ENCODE measurements around the gene DEPDC1B.
"Not testable (repeated sequence)": the region's sequence is repeated elsewhere in the genome, so short reads cannot be mapped to it uniquely, and the experiment has no call there.

DEPDC1B gene

GRCh38 chr5:60699609-60700415, at the start of gene DEPDC1B:
TSS of gene DEPDC1B (minus strand) at chr5:60700166. CDS start at chr5:60700093, 73 bp downstream.
- peak; percentile 97 for DNase-seq

GRCh38 chr5:60744682-60745081, 44.7 kb upstream of the DEPDC1B start:
- no peak for DNase-seq

DNA sequence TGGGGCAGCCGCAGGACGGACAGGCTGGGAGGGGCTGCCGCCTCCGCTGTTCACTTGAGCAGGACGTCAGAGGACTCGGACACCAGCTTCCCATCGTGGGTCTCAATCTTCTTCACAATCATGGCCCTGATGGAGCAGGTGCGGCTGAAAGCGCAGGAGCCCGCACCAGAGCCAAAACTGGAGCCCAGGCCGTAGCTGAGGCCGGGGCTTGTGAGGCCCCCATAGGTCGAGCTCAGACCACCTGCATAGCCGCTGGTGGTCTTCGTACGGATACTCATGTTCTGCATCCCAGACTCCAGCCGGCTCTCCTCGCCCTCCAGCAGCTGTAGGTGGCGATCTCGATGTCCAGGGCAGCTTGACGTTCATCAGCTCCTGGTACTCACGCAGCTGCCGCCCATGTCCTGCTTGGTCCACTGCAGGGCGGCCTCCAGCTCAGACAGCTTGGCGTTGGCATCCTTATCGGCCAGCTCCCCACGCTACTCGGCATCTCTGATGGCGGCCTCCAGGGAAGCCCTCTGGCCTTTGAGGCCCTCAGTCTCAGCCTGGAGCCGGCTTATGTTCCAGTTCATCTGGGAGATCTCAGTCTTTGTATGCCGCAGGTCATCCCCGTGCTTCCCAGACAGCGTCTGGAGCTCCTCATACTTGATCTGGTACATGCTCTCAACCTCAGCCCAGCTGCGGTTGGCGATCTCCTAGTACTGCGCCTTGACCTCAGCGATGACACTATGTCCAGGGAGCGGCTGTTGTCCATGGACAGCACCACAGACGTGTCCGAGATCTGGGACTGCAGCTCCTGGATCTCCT, 43.7 kb upstream of the DEPDC1B start:
- no peak for DNase-seq

DNA sequence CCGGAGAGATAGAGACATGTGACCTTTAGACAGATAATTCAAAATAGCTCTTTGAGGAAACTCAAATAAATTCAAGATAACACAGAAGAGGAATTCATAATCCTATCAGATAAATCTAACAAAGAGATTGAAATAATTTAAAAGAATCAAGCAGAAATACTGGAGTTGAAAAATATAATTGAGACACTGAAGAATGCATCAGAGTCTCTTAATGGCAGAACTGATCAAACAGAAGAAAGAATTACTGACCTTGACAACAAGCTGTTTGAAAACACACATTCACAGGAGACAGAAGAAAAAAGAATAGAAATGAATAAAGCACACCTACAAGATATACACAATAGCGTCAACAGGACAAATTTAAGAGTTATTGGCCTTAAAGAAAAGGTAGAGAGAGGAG, 40.4 kb upstream of the DEPDC1B start:
- DNase-seq: no peak

GRCh38 chr5:60738933-60739332, 39.0 kb upstream of the DEPDC1B start:
- DNase-seq: no peak

DNA sequence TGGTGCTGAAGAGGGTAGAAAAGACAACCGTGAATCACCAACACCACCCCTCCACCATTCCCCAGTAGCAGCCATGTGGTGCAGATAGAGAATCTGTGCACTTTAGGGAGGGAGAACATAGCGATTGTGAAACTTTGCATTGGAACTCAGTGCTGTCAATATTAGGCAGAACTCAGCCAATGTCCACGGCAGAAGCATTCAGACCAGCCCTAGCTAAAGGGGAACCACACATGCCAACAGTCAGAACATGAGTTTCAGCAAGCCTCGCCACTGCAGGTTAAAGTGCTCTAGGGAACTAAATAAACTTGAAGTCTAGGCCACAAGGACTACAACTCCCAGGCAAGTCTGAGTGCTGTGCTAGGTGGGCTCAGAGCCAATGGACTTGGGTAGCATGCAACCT, 38.5 kb upstream of the DEPDC1B start:
- no peak for DNase-seq

DNA sequence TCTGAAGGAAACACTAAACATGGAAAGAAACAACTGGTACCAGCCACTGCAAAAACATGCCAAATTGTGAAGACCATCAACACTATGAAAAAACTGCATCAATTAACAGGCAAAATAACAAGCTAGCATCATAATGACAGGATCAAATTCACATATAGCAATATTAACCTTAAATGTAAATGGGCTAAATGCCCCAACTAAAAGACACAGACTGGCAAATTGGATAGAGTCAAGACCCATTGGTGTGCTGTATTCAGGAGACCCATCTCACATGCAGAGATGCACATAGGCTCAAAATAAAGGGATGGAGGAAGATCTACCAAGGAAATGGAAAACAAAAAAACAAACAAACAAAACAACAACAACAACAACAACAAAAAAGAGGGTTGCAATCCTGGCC, 30.9 kb upstream of the DEPDC1B start:
- not testable (repeated sequence) for DNase-seq

- DNase-seq: no peak
Observed at GRCh38 chr5:60727033-60727679, 27.2 kb upstream of the DEPDC1B start.

DNA sequence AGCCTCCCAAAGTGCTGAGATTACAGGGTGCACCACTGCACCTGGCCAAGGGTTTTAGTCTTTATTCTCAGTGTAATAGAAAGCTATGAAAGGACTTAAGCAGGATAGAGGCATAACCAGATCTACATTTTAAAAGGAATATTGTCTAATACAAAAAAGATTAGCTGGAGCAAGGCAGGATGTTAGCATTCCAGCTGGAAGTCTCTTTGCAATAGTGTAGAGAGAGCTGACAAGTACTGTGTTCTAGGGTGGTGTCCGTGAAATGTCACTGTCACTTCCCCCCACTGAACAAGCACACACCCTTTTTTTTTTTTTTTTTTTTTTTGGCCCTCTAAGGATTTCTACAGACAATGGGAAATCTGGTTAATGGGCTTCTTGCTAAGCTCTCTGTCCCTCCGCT, 24.2 kb upstream of the DEPDC1B start:
- DNase-seq: no peak

- peak; percentile 99 for DNase-seq
Observed at GRCh38 chr5:60722416-60722815, 22.4 kb upstream of the DEPDC1B start.

DNA sequence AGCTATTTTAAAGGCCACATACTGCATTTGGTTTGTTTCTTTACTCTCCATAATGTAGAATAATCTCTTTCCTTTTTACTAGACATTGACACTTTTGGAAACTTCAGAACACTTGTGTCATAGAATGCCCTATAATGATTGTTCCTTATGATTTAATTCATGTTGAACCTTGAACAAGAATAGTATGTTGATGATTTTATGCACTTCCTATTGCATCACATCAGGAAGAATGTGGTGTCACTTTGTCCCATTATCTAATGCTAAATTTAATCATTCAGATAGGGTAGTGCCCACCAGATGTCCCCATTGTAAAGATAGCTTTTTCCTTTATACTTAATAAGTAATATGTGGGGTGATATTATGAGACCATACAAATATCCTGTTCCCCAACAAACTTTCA, 19.4 kb upstream of the DEPDC1B start:
- DNase-seq: no peak

DNA sequence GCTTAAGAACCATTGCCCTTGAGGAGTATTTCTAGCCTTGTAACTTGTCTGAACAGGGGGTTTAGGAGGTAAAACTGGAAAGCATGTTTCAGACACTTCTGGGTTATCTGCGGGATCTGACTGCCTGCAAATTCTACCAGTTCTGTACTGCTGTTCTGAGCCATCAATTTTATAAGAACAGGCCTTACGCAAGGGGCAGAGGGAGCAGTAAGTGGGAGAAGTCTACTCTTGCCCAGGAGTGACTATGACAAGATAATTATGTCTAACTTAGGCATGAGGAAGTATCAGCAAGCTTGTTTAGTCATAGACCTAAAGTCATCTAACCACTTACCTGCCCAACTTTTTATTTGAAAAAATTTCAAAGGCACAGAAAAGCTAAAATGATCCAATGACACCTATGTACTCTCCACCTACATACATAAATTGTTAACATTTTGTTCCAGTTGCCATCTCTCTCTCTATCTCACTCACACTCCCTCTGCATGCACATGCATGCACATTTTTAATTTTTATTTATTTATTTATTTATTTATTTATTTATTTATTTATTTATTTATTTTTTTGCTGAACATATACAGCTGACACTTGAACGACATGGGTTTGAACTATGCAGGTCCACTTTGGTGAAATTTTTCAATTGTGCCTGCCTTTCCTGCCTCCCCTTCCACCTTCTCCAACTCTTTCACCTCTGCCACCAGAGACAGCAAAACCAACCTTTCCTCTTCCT, 18.4 kb upstream of the DEPDC1B start:
- no peak for DNase-seq

DNA sequence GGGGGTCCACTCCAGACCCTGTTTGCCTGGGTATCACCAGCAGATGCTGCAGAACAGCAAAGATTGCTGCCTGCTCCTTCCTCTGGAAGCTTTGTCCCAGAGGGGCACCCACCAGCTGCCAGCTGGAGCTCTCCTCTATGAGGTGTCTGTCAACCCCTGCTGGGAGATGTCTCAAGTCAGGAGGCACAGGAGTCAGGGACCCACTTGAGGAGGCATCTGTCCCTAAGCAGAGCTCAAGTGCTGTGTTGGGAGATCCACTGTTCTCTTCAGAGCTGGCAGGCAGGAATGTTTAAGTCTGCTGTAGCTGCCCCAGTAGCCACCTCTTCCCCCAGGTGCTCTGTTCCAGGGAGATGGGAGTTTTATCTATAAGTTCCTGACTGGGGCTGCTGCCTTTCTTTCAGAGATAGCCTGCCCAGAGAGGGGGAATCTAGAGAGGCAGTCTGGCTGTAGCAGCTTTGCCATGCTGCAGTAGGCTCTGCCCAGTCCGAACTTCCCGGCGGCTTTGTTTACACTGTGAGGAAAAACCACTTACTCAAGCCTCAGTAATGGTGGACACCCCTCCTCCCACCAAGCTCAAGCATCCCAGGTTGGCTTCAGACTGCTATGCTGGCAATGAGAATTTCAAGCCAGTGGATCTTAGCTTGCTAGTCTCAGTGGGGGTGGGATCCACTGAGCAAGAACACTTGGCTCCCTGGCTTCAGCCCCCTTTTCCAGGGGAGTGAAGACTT, 15.4 kb upstream of the DEPDC1B start:
- DNase-seq: not testable (repeated sequence)

GRCh38 chr5:60712950-60713349, 13.0 kb upstream of the DEPDC1B start:
- no peak for DNase-seq

GRCh38 chr5:60711892-60712291, 11.9 kb upstream of the DEPDC1B start:
- not testable (repeated sequence) for DNase-seq

- DNase-seq: no peak
Observed at GRCh38 chr5:60710362-60710761, 10.4 kb upstream of the DEPDC1B start.

DNA sequence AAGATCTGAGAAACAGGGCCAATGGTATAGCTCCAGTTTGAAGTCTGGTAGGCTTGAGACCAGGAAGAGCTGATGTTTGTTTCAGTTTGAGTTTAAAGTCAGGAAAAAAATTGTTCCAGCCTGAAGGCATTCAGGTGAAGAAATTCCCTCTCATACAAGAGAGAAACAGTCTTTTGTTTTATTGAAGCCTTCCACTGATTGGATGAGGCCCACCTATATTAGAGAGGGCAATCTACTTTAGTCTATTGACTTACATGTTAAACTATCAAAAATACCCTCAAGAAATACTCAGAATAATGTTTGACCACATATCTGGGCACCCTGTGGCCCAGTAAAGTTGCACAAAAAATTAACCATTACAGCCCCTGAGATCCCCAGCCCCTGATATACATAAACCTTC, 5.2 kb upstream of the DEPDC1B start:
- DNase-seq: no peak

DNA sequence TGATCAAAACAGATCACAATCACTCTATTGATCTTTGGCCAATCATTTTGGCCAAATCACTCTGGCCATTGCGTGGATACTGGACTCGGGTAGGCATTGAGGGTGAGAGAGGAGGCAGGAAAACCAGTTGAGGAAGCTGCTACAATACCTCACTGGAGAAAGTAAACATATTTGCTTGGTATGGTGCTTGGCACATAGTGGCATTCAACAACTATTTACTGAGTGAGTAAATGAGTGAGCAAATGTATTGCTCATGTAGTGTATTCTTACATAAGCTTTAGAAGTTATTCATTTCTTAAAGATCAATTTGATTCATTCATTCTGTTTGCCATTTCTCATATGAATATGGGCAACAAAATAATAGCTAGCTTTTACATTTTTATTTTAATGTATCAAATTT, 4.0 kb upstream of the DEPDC1B start:
- no peak for DNase-seq

DNA sequence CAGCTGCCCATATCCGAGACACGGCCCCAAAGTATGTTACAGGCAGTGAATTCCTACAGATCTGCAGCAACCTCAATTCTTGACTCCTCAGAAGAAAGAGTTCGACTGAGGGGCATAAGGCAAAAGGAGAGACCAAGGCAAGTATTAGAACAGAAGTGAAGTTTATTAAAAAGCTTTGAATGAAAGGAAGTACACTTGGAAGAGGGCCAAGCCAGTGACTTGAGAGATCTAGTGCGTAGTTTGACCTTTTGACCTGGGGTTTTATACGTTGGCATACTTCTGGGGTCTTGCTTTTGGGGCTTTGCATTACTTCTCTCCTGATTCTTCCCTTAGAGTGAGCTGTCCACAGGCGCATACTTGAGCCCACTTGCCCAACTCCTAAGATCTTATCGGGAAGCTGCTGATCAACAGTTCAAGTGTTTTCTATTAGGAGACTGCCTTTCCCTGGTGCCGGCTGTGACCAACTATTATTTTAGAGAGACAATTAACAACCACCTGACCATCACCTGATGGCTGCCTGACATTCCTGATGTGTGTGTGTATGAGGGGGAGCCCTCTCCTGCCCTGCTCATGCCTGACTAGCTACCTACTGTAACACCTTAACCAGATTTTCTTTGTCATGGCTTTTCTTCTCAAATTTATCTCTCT, 1.5 kb upstream of the DEPDC1B start:
- peak; percentile 37 for DNase-seq

GRCh38 chr5:60700416-60700757, 421 bp upstream of the DEPDC1B start:
- peak; percentile 80 for DNase-seq

DNA sequence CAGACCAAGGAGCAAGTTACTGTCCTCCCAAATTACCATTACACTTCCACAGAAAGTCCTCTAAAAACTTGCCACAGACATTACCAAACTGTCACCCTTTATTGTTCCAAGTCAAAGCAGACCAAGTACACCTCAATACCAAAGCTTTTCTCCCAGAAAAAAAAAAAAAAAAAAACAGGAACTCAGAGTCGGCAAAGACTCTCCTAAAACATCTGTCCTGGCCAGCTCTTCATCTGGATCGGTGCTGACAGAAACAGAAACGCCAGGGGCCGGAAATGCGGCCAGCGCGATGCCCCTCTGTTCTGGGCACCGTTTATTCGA, 718 bp downstream of the DEPDC1B start:
- DNase-seq: no peak

- DNase-seq: peak; percentile 10
Observed at GRCh38 chr5:60698336-60698735, 1.6 kb downstream of the DEPDC1B start.

Measured in NCI-H69 (cell line).